Lower leg skin (tissue), 4 donors: ENCODE results near the gene SLC9C1. TPM values are rescaled to one million over a fixed set of nuclear protein-coding genes. Genes with fewer than 3 reads are reported as not detected.

Experiments
- DNase-seq, 2 donors: peaks; one replicate each; pipeline ENCODE4 v3.0.0-alpha.2; 2019; ENCODE audit warnings: low spot score in 2 of 2
- H3K4me3 ChIP-seq: fragments of 200-600 bp; sonication (generic); 2 replicates; pipeline ENCODE4 v1.5.1; 2017; ENCODE audit warnings: mild to moderate bottlenecking, low read depth; ENCODE audit not compliant: poor library complexity, severe bottlenecking
- POLR2A ChIP-seq, 2 donors: fragments of 450-650 bp; IDR thresholded peaks; one replicate each; pipeline ENCODE4 v1.6.1; 2016 to 2017; ENCODE audit warnings: antibody characterized with exemption in 2 of 2, mild to moderate bottlenecking in 1 of 2, moderate library complexity in 1 of 2
- WGBS, 2 donors: methylation state at CpG; one replicate each; pipeline ENCODE4 v1.1.5; 2018; 5-methylcytosine and 5-hydroxymethylcytosine counted together
- intact Hi-C: fragments of 100-400 bp; cut with DNase I; formaldehyde crosslinking; loops from one replicate; pipeline ENCODE4 v1.15.0; 2023; ENCODE audit warnings: low total_unique reads
- total RNA-seq, 4 donors: library from RNA; depleted of rRNA; stranded (reverse); fragments of >200 nt; gene quantifications; one replicate each; pipeline ENCODE4 v1.1.0, GENCODE V29; 2016
- TF ChIP-seq, protein P1 (sequence below), 3 donors: fragments of 450-650 bp; IDR thresholded peaks; one replicate each; pipeline ENCODE4 v1.5.1; 2016; ENCODE audit warnings: antibody characterized with exemption in 3 of 3, mild to moderate bottlenecking in 3 of 3, moderate library complexity in 2 of 3

Gene SLC9C1
- total RNA-seq, 4 donors from 2014 or later: not detected

DNA sequence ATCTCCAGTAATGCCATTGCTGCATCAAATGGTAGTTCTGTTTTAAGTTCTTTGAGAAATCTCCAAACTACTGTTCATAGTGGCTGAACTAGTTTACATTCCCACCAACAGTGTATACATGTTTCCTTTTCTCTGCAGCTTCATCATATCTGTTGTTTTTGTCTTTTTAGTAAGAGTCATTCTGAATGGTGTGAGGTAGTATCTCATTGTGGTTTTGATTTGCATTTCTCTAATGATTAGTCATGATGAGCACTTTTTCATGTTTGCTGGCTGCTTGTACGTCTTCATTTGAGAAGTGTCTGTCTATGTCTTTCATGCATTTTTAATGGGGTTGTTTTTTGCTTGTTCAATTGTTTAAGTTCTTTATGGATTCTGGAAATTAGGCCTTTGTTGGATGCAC is 150.8 kb downstream of the SLC9C1 start:
- no peak overlapping the region for H3K4me3 ChIP-seq
- intact Hi-C loops: no loop called here
- no peak for TF ChIP-seq POLR2A (IDR thresholded peaks at IDR 0.05)
- no peak for DNase-seq
- WGBS, 2 donors: 76 to 85% methylated on average over 1 of the region's 1 CpG

DNA sequence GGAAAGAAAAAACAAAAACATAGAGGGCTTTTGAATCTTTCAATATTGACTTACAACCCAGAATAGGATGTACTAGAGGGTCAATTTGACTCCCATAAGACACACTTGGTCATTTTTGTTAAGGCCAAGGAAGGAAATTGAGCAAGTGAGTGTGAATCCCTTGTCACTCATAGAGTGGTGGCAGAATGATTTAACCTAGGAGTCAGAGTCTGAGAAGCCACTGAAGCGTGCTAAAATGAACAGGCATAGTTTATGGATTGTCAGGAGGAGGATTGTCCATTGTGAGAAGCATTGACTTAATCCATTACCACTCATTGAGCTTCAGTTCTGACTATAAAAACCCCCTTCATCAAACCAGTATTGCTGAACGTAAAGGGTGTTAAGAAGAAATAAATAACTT is 152.7 kb downstream of the SLC9C1 start:
- intact Hi-C loops: no loop called here
- H3K4me3 ChIP-seq: no peak overlapping the region
- TF ChIP-seq POLR2A (IDR thresholded peaks at IDR 0.05): no peak
- TF ChIP-seq, protein P1, sequence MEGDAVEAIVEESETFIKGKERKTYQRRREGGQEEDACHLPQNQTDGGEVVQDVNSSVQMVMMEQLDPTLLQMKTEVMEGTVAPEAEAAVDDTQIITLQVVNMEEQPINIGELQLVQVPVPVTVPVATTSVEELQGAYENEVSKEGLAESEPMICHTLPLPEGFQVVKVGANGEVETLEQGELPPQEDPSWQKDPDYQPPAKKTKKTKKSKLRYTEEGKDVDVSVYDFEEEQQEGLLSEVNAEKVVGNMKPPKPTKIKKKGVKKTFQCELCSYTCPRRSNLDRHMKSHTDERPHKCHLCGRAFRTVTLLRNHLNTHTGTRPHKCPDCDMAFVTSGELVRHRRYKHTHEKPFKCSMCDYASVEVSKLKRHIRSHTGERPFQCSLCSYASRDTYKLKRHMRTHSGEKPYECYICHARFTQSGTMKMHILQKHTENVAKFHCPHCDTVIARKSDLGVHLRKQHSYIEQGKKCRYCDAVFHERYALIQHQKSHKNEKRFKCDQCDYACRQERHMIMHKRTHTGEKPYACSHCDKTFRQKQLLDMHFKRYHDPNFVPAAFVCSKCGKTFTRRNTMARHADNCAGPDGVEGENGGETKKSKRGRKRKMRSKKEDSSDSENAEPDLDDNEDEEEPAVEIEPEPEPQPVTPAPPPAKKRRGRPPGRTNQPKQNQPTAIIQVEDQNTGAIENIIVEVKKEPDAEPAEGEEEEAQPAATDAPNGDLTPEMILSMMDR (IDR thresholded peaks at IDR 0.05): no peak
- WGBS, 2 donors: 90 to 92% methylated on average over 2 of the region's 2 CpGs
- DNase-seq: no peak

DNA sequence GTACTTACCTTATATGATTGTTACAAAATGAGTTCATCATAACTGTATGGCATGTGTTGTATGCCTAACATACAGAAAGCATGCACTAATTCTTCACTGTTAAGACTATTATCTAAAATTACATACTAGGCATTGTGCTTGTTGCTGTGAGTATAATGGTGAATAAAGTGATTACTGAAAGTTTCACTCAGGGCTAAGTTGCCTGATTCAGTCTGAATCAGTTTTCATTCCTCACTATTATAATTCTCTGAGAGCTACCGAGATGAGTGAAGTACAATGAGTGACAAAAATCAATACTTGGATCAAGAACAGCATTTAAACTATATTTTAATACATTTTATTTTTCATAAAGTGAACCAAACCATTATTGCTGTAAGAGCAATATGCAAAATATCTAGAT is 153.4 kb downstream of the SLC9C1 start:
- WGBS, 2 donors: 85 to 93% methylated on average over 1 of the region's 1 CpG
- intact Hi-C loops: no loop called here
- no peak for TF ChIP-seq POLR2A (IDR thresholded peaks at IDR 0.05)
- TF ChIP-seq, protein P1 (IDR thresholded peaks at IDR 0.05): no peak
- DNase-seq: no peak
- H3K4me3 ChIP-seq: no peak overlapping the region

DNA sequence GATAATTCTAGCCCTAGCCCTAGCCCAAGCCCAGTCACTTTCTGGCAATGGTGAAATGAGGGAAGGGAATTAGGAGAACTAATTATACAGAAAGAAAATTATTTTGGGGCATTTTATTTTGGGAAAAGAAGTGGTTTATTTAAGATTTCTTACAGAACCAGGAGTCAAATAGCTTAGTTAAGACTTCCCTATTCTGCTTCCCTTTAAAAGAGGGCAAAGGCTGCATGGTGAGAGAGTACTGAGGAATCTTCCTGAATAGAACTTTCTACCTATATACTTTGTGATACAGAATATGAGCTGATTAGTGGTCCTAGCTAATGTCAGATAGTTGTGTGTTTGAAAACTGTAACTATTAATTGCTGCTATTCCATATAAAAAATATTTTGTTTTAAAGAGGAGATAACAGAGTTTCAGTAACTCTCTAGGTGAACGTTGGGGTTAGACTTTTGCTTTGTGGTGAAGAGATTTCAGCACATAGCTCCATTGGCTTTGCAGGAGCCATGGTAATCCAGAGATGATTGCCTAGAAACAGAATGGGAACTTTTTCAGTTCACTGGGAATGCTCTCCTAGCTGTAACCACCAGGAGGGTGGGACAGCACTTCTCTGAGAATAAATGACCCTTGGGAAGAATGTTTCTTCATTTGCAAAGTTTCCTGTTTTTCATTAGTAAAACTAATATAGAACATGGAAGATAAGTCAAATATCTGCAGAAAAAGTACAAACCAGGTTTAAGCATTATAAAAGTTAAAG is 155.6 kb downstream of the SLC9C1 start:
- no peak for DNase-seq
- intact Hi-C loops: no loop called here
- WGBS, 2 donors: 42 to 64% methylated on average over 1 of the region's 1 CpG
- no peak overlapping the region for H3K4me3 ChIP-seq
- TF ChIP-seq, protein P1 (IDR thresholded peaks at IDR 0.05): no peak
- no peak for TF ChIP-seq POLR2A (IDR thresholded peaks at IDR 0.05)

- no peak for TF ChIP-seq POLR2A (IDR thresholded peaks at IDR 0.05)
- TF ChIP-seq, protein P1 (IDR thresholded peaks at IDR 0.05): no peak
- no peak for DNase-seq
- intact Hi-C loops: no loop called here
- 58 to 62% methylated on average over 4 of the region's 4 CpGs for WGBS, 2 donors
- H3K4me3 ChIP-seq: no peak overlapping the region
Observed at GRCh38 chr3:112137781-112138180, 156.2 kb downstream of the SLC9C1 start.

- TF ChIP-seq, protein P1 (IDR thresholded peaks at IDR 0.05): no peak
- no peak for TF ChIP-seq POLR2A (IDR thresholded peaks at IDR 0.05)
- 29 to 33% methylated on average over 5 of the region's 5 CpGs for WGBS, 2 donors
- no peak for DNase-seq
- intact Hi-C loops: no loop called here
- no peak overlapping the region for H3K4me3 ChIP-seq
Observed at GRCh38 chr3:112136959-112137693, 156.9 kb downstream of the SLC9C1 start.
